GM23248 (cell line): ENCODE data around the gene ALOXE3. TPM values are rescaled to one million over a fixed set of nuclear protein-coding genes. Genes with fewer than 3 reads are reported as not detected.

Experiments
- DNase-seq: peaks from one replicate; pipeline ENCODE4 v3.0.0-alpha.2; 2015
- H2AFZ ChIP-seq: fragments of 200-600 bp; sonication (generic); 2 replicates; pipeline ENCODE4 v1.6.1; 2016; ENCODE audit warnings: antibody characterized with exemption
- H3F3A ChIP-seq: fragments of 200-600 bp; sonication (generic); 2 replicates; pipeline ENCODE4 v1.6.1; 2016; ENCODE audit warnings: mild to moderate bottlenecking, antibody characterized with exemption, mixed run types; ENCODE audit not compliant: insufficient read depth
- H3K27ac ChIP-seq: fragments of 200-600 bp; sonication (generic); 2 replicates; pipeline ENCODE4 v1.5.1; 2016; ENCODE audit warnings: mild to moderate bottlenecking
- H3K27me3 ChIP-seq: fragments of 200-600 bp; sonication (generic); replicated peaks from 2 replicates; pipeline ENCODE4 v1.6.1; 2016; ENCODE audit warnings: mild to moderate bottlenecking; ENCODE audit not compliant: insufficient read depth
- H3K36me3 ChIP-seq: fragments of 200-600 bp; sonication (generic); 2 replicates; pipeline ENCODE4 v1.6.1; 2016; ENCODE audit warnings: low read depth, mild to moderate bottlenecking
- H3K4me1 ChIP-seq: fragments of 200-600 bp; sonication (generic); 2 replicates; pipeline ENCODE4 v1.6.1; 2016; ENCODE audit warnings: mild to moderate bottlenecking; ENCODE audit not compliant: insufficient read depth
- H3K4me2 ChIP-seq: fragments of 200-600 bp; sonication (generic); one replicate; pipeline ENCODE4 v1.6.1; 2016; ENCODE audit warnings: mild to moderate bottlenecking; ENCODE audit not compliant: unreplicated experiment
- H3K4me3 ChIP-seq: fragments of 200-600 bp; sonication (generic); 2 replicates; pipeline ENCODE4 v1.5.1; 2016; ENCODE audit warnings: mild to moderate bottlenecking
- H3K79me2 ChIP-seq: fragments of 200-600 bp; sonication (generic); 2 replicates; pipeline ENCODE4 v1.6.1; 2016; ENCODE audit warnings: mild to moderate bottlenecking; ENCODE audit not compliant: insufficient read depth
- H3K9ac ChIP-seq: fragments of 200-600 bp; sonication (generic); 2 replicates; pipeline ENCODE4 v1.6.1; 2016; ENCODE audit warnings: mild to moderate bottlenecking
- H3K9me2 ChIP-seq: fragments of 200-600 bp; sonication (generic); 2 replicates; pipeline ENCODE4 v1.6.1; 2016; ENCODE audit warnings: mixed run types, mild to moderate bottlenecking, moderate library complexity; ENCODE audit not compliant: insufficient read depth
- H3K9me3 ChIP-seq: fragments of 200-600 bp; sonication (generic); one replicate; pipeline ENCODE4 v1.6.1; 2017; ENCODE audit warnings: low read depth
- H4K20me1 ChIP-seq: fragments of 200-600 bp; sonication (generic); 2 replicates; pipeline ENCODE4 v1.6.0; 2016; ENCODE audit not compliant: insufficient read depth
- EZH2 ChIP-seq: fragments of 200-600 bp; sonication (generic); IDR thresholded peaks from 2 replicates; pipeline ENCODE4 v1.6.1; 2018; ENCODE audit warnings: antibody characterized with exemption, mild to moderate bottlenecking; ENCODE audit not compliant: insufficient read depth, poor library complexity, severe bottlenecking
- EZH2phosphoT487 ChIP-seq: fragments of 200-600 bp; sonication (generic); IDR thresholded peaks from 2 replicates; pipeline ENCODE4 v1.6.1; 2018; ENCODE audit warnings: antibody characterized with exemption, moderate library complexity, mild to moderate bottlenecking, low read depth; ENCODE audit not compliant: insufficient read depth
- WGBS, 2 experiments: methylation state at CpG; one replicate each; pipeline ENCODE4 v1.1.6; 2015 to 2017; ENCODE audit warnings: low lambda C conversion rate in 2 of 2, low coverage in 1 of 2; ENCODE audit errors: missing lambda C conversion rate in 2 of 2; 5-methylcytosine and 5-hydroxymethylcytosine counted together
- in situ Hi-C: fragments of 300-500 bp; cut with MboI; formaldehyde crosslinking; loops from 2 replicates; pipeline ENCODE4 v1.15.0; 2020
- microRNA-seq: library from miRNA; unstranded; fragments of <30 nt; microRNA quantifications from one replicate; pipeline ENCODE4, GENCODE V29; 2016; ENCODE audit warnings: borderline number of aligned reads
- polyA plus RNA-seq: library from polyadenylated mRNA; unstranded; fragments of >200 nt; fragmentation: Nextera tagmentation; extraction: Ambion mirVana; gene quantifications from 2 replicates; pipeline ENCODE4 v1.2.1, GENCODE V29; 2016
- small RNA-seq: library from RNA; depleted of rRNA; stranded (forward); fragments of <200 nt; gene quantifications from one replicate; pipeline ENCODE3, GENCODE V24; 2014; ENCODE audit warnings: low read depth, low replicate concordance
- total RNA-seq: library from RNA; depleted of rRNA; stranded (reverse); fragments of >200 nt; shearing (Covaris generic); gene quantifications from 2 replicates; pipeline ENCODE4 v1.2.3, GENCODE V29; 2014; rRNA removed

Gene ALOXE3
- total and polyA plus RNA-seq, 2 experiments from 2014 or later: under 0.01 to 0.11 TPM

- Histone ChIP-seq H3F3A (peaks cover 7% of the 10 kb centered on the region; the same call in 1 of the 2 replicates), H3K9ac (no peak overlapping the region), H3K4me3 (no peak overlapping the region), H3K9me3 (no peaks in the 10 kb centered on the region), H3K27ac (no peak overlapping the region), H4K20me1 (no peaks in the 10 kb centered on the region), H2AFZ (no peak overlapping the region), H3K4me2 (no peak overlapping the region), H3K9me2 (no peaks in the 10 kb centered on the region), H3K36me3 (no peaks in the 10 kb centered on the region), H3K4me1 (peaks cover 2% of the 10 kb centered on the region; the same call in 1 of the 2 replicates), H3K27me3 (peaks cover 10% of the 10 kb centered on the region), H3K79me2 (no peaks in the 10 kb centered on the region)
- in situ Hi-C loops: no loop called here
- no peak for TF ChIP-seq EZH2phosphoT487
- no peak for TF ChIP-seq EZH2
- 65 to 71% methylated on average over 11 of the region's 11 CpGs for WGBS, 2 experiments
- DNase-seq: no peak
These were observed 71.9 kb downstream of the ALOXE3 start for GRCh38 chr17:8046306-8046928.

Small RNAs within 50 kb of the gene (microRNA-seq; reads per million reads assigned to microRNA genes)
- gene MIR4314 (not detected), gene MIR6883 (not detected)

Small RNAs within 50 kb of the gene (small RNA-seq; reads per million reads assigned to genes)
- gene MIR4314: not detected

Other genes with a start within 250 kb of the ALOXE3 start
- 56.5 and 73.6 TPM in 2 replicates for gene CHD3, start 229.7 kb downstream of the ALOXE3 start, total RNA-seq
- gene CHD3, start 229.7 kb downstream of the ALOXE3 start, polyA plus RNA-seq: 14.0 and 16.0 TPM in 2 replicates
- 4.3 and 15.3 TPM in 2 replicates for gene RNF227, start 202.2 kb downstream of the ALOXE3 start, total RNA-seq
- 3.1 and 4.3 TPM in 2 replicates for gene RNF227, start 202.2 kb downstream of the ALOXE3 start, polyA plus RNA-seq
- 0.22 TPM in 1 of 2 replicates, not detected in the other for gene KCNAB3, start 188.7 kb downstream of the ALOXE3 start, total RNA-seq
- 0.08 and 0.24 TPM in 2 replicates for gene KCNAB3, start 188.7 kb downstream of the ALOXE3 start, polyA plus RNA-seq
- 35.8 and 37.8 TPM in 2 replicates for gene TRAPPC1, start 186.6 kb downstream of the ALOXE3 start, total RNA-seq
- 321 and 343 TPM in 2 replicates for gene TRAPPC1, start 186.6 kb downstream of the ALOXE3 start, polyA plus RNA-seq
- 17.9 and 27.2 TPM in 2 replicates for gene CNTROB, start 186.3 kb downstream of the ALOXE3 start, total RNA-seq
- 19.4 and 21.2 TPM in 2 replicates for gene CNTROB, start 186.3 kb downstream of the ALOXE3 start, polyA plus RNA-seq
- 0.22 and 0.89 TPM in 2 replicates for gene GUCY2D, start 115.9 kb downstream of the ALOXE3 start, total RNA-seq
- gene GUCY2D, start 115.9 kb downstream of the ALOXE3 start, polyA plus RNA-seq: 0.05 TPM in 1 of 2 replicates, not detected in the other
- gene ALOX15B, start 79.5 kb downstream of the ALOXE3 start, total RNA-seq: not detected in 2 replicates
- not detected in 2 replicates for gene ALOX15B, start 79.5 kb downstream of the ALOXE3 start, polyA plus RNA-seq
- not detected in 2 replicates for gene ALOX12B, start 30.8 kb downstream of the ALOXE3 start, total RNA-seq
- not detected in 2 replicates for gene ALOX12B, start 30.8 kb downstream of the ALOXE3 start, polyA plus RNA-seq
- not detected in 2 replicates for gene HES7, start 5.6 kb upstream of the ALOXE3 start, total RNA-seq
- gene HES7, start 5.6 kb upstream of the ALOXE3 start, polyA plus RNA-seq: not detected in 2 replicates
- 4.4 and 5.1 TPM in 2 replicates for gene PER1, start 33.9 kb upstream of the ALOXE3 start, total RNA-seq
- gene PER1, start 33.9 kb upstream of the ALOXE3 start, polyA plus RNA-seq: 5.3 and 5.9 TPM in 2 replicates
- gene VAMP2, start 44.4 kb upstream of the ALOXE3 start, total RNA-seq: 6.2 and 6.5 TPM in 2 replicates
- gene VAMP2, start 44.4 kb upstream of the ALOXE3 start, polyA plus RNA-seq: 25.5 and 27.1 TPM in 2 replicates
- gene TMEM107, start 57.9 kb upstream of the ALOXE3 start, total RNA-seq: 11.6 TPM in 2 replicates
- 20.6 and 20.9 TPM in 2 replicates for gene TMEM107, start 57.9 kb upstream of the ALOXE3 start, polyA plus RNA-seq
- 3.9 and 5.6 TPM in 2 replicates for gene BORCS6, start 71.7 kb upstream of the ALOXE3 start, total RNA-seq
- 3.4 and 4.5 TPM in 2 replicates for gene BORCS6, start 71.7 kb upstream of the ALOXE3 start, polyA plus RNA-seq
- gene AURKB, start 92.1 kb upstream of the ALOXE3 start, total RNA-seq: 9.4 and 18.4 TPM in 2 replicates
- gene AURKB, start 92.1 kb upstream of the ALOXE3 start, polyA plus RNA-seq: 22.9 and 24.1 TPM in 2 replicates
- gene CTC1, start 129.5 kb upstream of the ALOXE3 start, total RNA-seq: 2.0 and 7.0 TPM in 2 replicates
- 5.4 and 6.0 TPM in 2 replicates for gene CTC1, start 129.5 kb upstream of the ALOXE3 start, polyA plus RNA-seq
- 13.4 and 33.0 TPM in 2 replicates for gene PFAS, start 130.8 kb upstream of the ALOXE3 start, total RNA-seq
- gene PFAS, start 130.8 kb upstream of the ALOXE3 start, polyA plus RNA-seq: 14.8 and 16.0 TPM in 2 replicates
- gene RANGRF, start 170.2 kb upstream of the ALOXE3 start, total RNA-seq: 4.8 and 13.8 TPM in 2 replicates
- gene RANGRF, start 170.2 kb upstream of the ALOXE3 start, polyA plus RNA-seq: 29.7 and 30.3 TPM in 2 replicates
- 0.65 and 2.0 TPM in 2 replicates for gene SLC25A35, start 176.9 kb upstream of the ALOXE3 start, total RNA-seq
- 1.2 and 2.0 TPM in 2 replicates for gene SLC25A35, start 176.9 kb upstream of the ALOXE3 start, polyA plus RNA-seq
- gene ARHGEF15, start 191.7 kb upstream of the ALOXE3 start, total RNA-seq: not detected in 2 replicates
- not detected in 2 replicates for gene ARHGEF15, start 191.7 kb upstream of the ALOXE3 start, polyA plus RNA-seq
- not detected in 2 replicates for gene ODF4, start 221.3 kb upstream of the ALOXE3 start, total RNA-seq
- gene ODF4, start 221.3 kb upstream of the ALOXE3 start, polyA plus RNA-seq: not detected in 2 replicates